Liver (tissue), 9 donors: ENCODE results near the gene GPC3. TPM values are rescaled to one million over a fixed set of nuclear protein-coding genes. Genes with fewer than 3 reads are reported as not detected.

ENCODE experiments used
- DNase-seq: peaks from one replicate; pipeline ENCODE4 v3.0.0-alpha.2; 2017; ENCODE audit warnings: low spot score
- H3K27ac ChIP-seq, 2 donors: one replicate each; pipeline ENCODE4 v1.7.0; 2013; ENCODE audit warnings: inconsistent platforms in 2 of 2, low read length in 2 of 2, control low read depth in 1 of 2, low read depth in 1 of 2, mild to moderate bottlenecking in 1 of 2
- H3K27me3 ChIP-seq, 4 donors: one replicate each; pipeline versions ENCODE4 v1.6.1 to v1.7.0; 2013; ENCODE audit warnings: low read length in 3 of 4, inconsistent platforms in 1 of 4, mild to moderate bottlenecking in 1 of 4, moderate library complexity in 1 of 4; ENCODE audit not compliant: control insufficient read depth in 4 of 4, insufficient read depth in 4 of 4
- H3K36me3 ChIP-seq, 4 donors: one replicate each; pipeline versions ENCODE4 v1.6.1 to v1.7.0; 2013; ENCODE audit warnings: low read length in 3 of 4, mild to moderate bottlenecking in 3 of 4, low read depth in 1 of 4, moderate library complexity in 1 of 4; ENCODE audit not compliant: control insufficient read depth in 4 of 4, insufficient read depth in 3 of 4
- H3K4me1 ChIP-seq, 4 donors: one replicate each; pipeline versions ENCODE4 v1.6.1 to v1.7.0; 2013; ENCODE audit warnings: low read length in 3 of 4, mild to moderate bottlenecking in 3 of 4, moderate library complexity in 1 of 4; ENCODE audit not compliant: control insufficient read depth in 4 of 4, insufficient read depth in 4 of 4
- H3K4me3 ChIP-seq, 3 donors: one replicate each; pipeline versions ENCODE4 v1.6.1 to v1.7.0; 2013; ENCODE audit warnings: low read length in 3 of 3, control low read depth in 1 of 3, low read depth in 1 of 3, mild to moderate bottlenecking in 1 of 3
- H3K9ac ChIP-seq, 2 donors: one replicate each; pipeline ENCODE4 v1.7.0; 2013; ENCODE audit warnings: low read length in 2 of 2, mild to moderate bottlenecking in 2 of 2, moderate library complexity in 2 of 2, control low read depth in 1 of 2, low read depth in 1 of 2
- H3K9me3 ChIP-seq, 4 donors: one replicate each; pipeline versions ENCODE4 v1.6.1 to v1.7.0; 2013; ENCODE audit warnings: low read length in 3 of 4; ENCODE audit not compliant: control insufficient read depth in 4 of 4
- EGR1 ChIP-seq, 2 donors: IDR thresholded peaks; 2 replicates each; pipeline ENCODE4 v1.6.1; 2016 to 2018; ENCODE audit warnings: antibody characterized with exemption in 2 of 2, low read depth in 2 of 2
- FOXA1 ChIP-seq: IDR thresholded peaks from 2 replicates; pipeline ENCODE4 v1.6.1; 2016; ENCODE audit warnings: antibody characterized with exemption
- FOXA2 ChIP-seq: IDR thresholded peaks from 2 replicates; pipeline ENCODE4 v1.6.1; 2016; ENCODE audit warnings: antibody characterized with exemption
- GABPA ChIP-seq, 2 donors: IDR thresholded peaks in 1 of 2; conservative IDR thresholded peaks in 1 of 2; 2 replicates each; pipeline ENCODE4 v1.6.1; 2016; ENCODE audit warnings: antibody characterized with exemption in 2 of 2, mild to moderate bottlenecking in 1 of 2, moderate library complexity in 1 of 2
- HNF4A ChIP-seq, 2 donors: conservative IDR thresholded peaks; 2 replicates each; pipeline ENCODE4 v1.6.1; 2016; ENCODE audit warnings: antibody characterized with exemption in 2 of 2, mild to moderate bottlenecking in 2 of 2
- HNF4G ChIP-seq: IDR thresholded peaks from 2 replicates; pipeline ENCODE4 v1.6.1; 2016; ENCODE audit warnings: antibody characterized with exemption
- JUND ChIP-seq, 2 donors: IDR thresholded peaks; 2 replicates each; pipeline ENCODE4 v1.6.1; 2016; ENCODE audit warnings: antibody characterized with exemption in 2 of 2
- NR2F2 ChIP-seq: IDR thresholded peaks from 2 replicates; pipeline ENCODE4 v1.6.1; 2016; ENCODE audit warnings: antibody characterized with exemption
- RAD21 ChIP-seq, 2 donors: IDR thresholded peaks; 2 replicates each; pipeline ENCODE4 v1.6.1; 2016; ENCODE audit warnings: antibody characterized with exemption in 2 of 2, mild to moderate bottlenecking in 2 of 2
- RXRA ChIP-seq, 2 donors: IDR thresholded peaks; 2 replicates each; pipeline ENCODE4 v1.6.1; 2017 to 2018; ENCODE audit warnings: antibody characterized with exemption in 2 of 2, mild to moderate bottlenecking in 1 of 2
- SP1 ChIP-seq: IDR thresholded peaks from 2 replicates; pipeline ENCODE4 v1.6.1; 2018; ENCODE audit warnings: antibody characterized with exemption, mild to moderate bottlenecking
- TAF1 ChIP-seq: conservative IDR thresholded peaks from 2 replicates; pipeline ENCODE4 v1.6.1; 2016; ENCODE audit warnings: antibody characterized with exemption, mild to moderate bottlenecking
- YY1 ChIP-seq: IDR thresholded peaks from 2 replicates; pipeline ENCODE4 v1.6.1; 2016; ENCODE audit warnings: antibody characterized with exemption, mild to moderate bottlenecking
- WGBS: extraction: QIAGEN DNeasy Blood & Tissue Kit; methylation state at CpG from one replicate; pipeline ENCODE4 v1.1.7; 2013; 5-methylcytosine and 5-hydroxymethylcytosine counted together
- polyA plus RNA-seq, 2 donors: library from polyadenylated mRNA; stranded (reverse) in 1 of 2; unstranded in 1 of 2; fragments of 200-250 nt in 1 of 2; fragments of >200 nt in 1 of 2; fragmentation: Nextera tagmentation in 1 of 2; extraction: Ambion mirVana in 1 of 2; gene quantifications; one replicate each; pipeline versions ENCODE4 v1.2.1 to v1.2.3, GENCODE V29; 2013 to 2015
- total RNA-seq, 2 donors: library from RNA; depleted of rRNA; stranded (reverse); fragments of >200 nt; gene quantifications; one replicate each; pipeline ENCODE4 v1.2.3, GENCODE V29; 2014
- TF ChIP-seq, protein P1 (sequence below): IDR thresholded peaks from 2 replicates; pipeline ENCODE4 v1.6.1; 2016; ENCODE audit warnings: antibody characterized with exemption, mild to moderate bottlenecking
- TF ChIP-seq, protein P2 (sequence below): IDR thresholded peaks from 2 replicates; pipeline ENCODE4 v1.6.1; 2016; ENCODE audit warnings: antibody characterized with exemption
- TF ChIP-seq, protein P3 (sequence below): IDR thresholded peaks from 2 replicates; pipeline ENCODE4 v1.6.1; 2016; ENCODE audit warnings: antibody characterized with exemption
- TF ChIP-seq, protein P4 (sequence below): fragments of 150-350 bp; IDR thresholded peaks from 2 replicates; pipeline ENCODE4 v1.5.1; 2017; ENCODE audit warnings: improper control_type of control experiment, low read depth, low read length; ENCODE audit not compliant: missing input control
- TF ChIP-seq, protein P5 (sequence below): IDR thresholded peaks from 2 replicates; pipeline ENCODE4 v1.6.1; 2016; ENCODE audit warnings: antibody characterized with exemption
- donor health status: healthy.
- donor health status: healthy.
- donor health status: healthy.
- donor health status: healthy.
- donor health status: healthy.

Gene GPC3
- total and polyA plus RNA-seq, 4 donors: 0.40 to 1,133 (median 1.5) TPM

DNA sequence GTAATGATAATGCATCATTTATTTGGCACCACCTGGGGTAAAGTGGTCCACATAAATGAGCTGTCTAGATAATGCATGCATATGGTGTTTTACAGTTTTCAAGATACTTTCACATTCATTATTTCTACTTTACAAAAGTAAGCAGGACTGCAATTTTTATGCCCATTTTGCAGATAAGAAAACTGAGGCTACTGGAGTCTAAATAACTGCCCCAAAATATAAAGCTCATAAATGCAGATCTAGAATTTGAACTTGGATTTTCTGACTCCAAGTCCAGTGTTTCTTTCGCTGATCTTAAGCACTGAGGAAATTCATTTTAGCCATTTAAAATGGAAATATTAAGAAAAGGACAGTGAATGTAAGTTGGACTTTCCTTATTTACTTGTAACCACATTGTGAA lies 36.5 kb downstream of the GPC3 start:
- Histone ChIP-seq H3K27ac (no peak overlapping the region), H3K27me3 (peaks cover 0 to 2% (median 0%) of the 10 kb centered on the region in 4 donors), H3K9me3 (no peaks in the 10 kb centered on the region), H3K36me3 (no peaks in the 10 kb centered on the region), H3K9ac (no peak overlapping the region), H3K4me3 (no peak overlapping the region), H3K4me1 (no peaks in the 10 kb centered on the region)
- TF ChIP-seq, protein P1, sequence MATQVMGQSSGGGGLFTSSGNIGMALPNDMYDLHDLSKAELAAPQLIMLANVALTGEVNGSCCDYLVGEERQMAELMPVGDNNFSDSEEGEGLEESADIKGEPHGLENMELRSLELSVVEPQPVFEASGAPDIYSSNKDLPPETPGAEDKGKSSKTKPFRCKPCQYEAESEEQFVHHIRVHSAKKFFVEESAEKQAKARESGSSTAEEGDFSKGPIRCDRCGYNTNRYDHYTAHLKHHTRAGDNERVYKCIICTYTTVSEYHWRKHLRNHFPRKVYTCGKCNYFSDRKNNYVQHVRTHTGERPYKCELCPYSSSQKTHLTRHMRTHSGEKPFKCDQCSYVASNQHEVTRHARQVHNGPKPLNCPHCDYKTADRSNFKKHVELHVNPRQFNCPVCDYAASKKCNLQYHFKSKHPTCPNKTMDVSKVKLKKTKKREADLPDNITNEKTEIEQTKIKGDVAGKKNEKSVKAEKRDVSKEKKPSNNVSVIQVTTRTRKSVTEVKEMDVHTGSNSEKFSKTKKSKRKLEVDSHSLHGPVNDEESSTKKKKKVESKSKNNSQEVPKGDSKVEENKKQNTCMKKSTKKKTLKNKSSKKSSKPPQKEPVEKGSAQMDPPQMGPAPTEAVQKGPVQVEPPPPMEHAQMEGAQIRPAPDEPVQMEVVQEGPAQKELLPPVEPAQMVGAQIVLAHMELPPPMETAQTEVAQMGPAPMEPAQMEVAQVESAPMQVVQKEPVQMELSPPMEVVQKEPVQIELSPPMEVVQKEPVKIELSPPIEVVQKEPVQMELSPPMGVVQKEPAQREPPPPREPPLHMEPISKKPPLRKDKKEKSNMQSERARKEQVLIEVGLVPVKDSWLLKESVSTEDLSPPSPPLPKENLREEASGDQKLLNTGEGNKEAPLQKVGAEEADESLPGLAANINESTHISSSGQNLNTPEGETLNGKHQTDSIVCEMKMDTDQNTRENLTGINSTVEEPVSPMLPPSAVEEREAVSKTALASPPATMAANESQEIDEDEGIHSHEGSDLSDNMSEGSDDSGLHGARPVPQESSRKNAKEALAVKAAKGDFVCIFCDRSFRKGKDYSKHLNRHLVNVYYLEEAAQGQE: no peak
- no peak for TF ChIP-seq RAD21 (IDR thresholded peaks at IDR 0.05)
- TF ChIP-seq FOXA1: no peak
- TF ChIP-seq EGR1 (IDR thresholded peaks at IDR 0.05; ENCODE audit: low read depth in 2 of 2): no peak
- no peak for TF ChIP-seq HNF4A (conservative IDR thresholded peaks at IDR 0.05)
- TF ChIP-seq, protein P2, sequence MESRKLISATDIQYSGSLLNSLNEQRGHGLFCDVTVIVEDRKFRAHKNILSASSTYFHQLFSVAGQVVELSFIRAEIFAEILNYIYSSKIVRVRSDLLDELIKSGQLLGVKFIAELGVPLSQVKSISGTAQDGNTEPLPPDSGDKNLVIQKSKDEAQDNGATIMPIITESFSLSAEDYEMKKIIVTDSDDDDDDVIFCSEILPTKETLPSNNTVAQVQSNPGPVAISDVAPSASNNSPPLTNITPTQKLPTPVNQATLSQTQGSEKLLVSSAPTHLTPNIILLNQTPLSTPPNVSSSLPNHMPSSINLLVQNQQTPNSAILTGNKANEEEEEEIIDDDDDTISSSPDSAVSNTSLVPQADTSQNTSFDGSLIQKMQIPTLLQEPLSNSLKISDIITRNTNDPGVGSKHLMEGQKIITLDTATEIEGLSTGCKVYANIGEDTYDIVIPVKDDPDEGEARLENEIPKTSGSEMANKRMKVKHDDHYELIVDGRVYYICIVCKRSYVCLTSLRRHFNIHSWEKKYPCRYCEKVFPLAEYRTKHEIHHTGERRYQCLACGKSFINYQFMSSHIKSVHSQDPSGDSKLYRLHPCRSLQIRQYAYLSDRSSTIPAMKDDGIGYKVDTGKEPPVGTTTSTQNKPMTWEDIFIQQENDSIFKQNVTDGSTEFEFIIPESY: no peak
- no peak for TF ChIP-seq SP1
- TF ChIP-seq, protein P3, sequence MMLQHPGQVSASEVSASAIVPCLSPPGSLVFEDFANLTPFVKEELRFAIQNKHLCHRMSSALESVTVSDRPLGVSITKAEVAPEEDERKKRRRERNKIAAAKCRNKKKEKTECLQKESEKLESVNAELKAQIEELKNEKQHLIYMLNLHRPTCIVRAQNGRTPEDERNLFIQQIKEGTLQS: no peak
- no peak for TF ChIP-seq FOXA2
- TF ChIP-seq, protein P4, sequence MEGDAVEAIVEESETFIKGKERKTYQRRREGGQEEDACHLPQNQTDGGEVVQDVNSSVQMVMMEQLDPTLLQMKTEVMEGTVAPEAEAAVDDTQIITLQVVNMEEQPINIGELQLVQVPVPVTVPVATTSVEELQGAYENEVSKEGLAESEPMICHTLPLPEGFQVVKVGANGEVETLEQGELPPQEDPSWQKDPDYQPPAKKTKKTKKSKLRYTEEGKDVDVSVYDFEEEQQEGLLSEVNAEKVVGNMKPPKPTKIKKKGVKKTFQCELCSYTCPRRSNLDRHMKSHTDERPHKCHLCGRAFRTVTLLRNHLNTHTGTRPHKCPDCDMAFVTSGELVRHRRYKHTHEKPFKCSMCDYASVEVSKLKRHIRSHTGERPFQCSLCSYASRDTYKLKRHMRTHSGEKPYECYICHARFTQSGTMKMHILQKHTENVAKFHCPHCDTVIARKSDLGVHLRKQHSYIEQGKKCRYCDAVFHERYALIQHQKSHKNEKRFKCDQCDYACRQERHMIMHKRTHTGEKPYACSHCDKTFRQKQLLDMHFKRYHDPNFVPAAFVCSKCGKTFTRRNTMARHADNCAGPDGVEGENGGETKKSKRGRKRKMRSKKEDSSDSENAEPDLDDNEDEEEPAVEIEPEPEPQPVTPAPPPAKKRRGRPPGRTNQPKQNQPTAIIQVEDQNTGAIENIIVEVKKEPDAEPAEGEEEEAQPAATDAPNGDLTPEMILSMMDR: no peak
- TF ChIP-seq NR2F2: no peak
- TF ChIP-seq JUND (IDR thresholded peaks at IDR 0.05): no peak
- no peak for TF ChIP-seq HNF4G
- no peak for TF ChIP-seq YY1
- TF ChIP-seq, protein P5, sequence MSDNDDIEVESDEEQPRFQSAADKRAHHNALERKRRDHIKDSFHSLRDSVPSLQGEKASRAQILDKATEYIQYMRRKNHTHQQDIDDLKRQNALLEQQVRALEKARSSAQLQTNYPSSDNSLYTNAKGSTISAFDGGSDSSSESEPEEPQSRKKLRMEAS: no peak
- TF ChIP-seq GABPA (IDR thresholded peaks at IDR 0.05 in 1 of 2, conservative IDR thresholded peaks at IDR 0.05 in 1 of 2): no peak
- no peak for TF ChIP-seq RXRA (IDR thresholded peaks at IDR 0.05)
- TF ChIP-seq TAF1: no peak
- DNase-seq: no peak
- 100% methylated on average over 1 of the region's 1 CpG for WGBS
